ENCODE results near the gene TTN. TPM values are rescaled to one million over a fixed set of nuclear protein-coding genes. Genes with fewer than 3 reads are reported as not detected.

The TTN gene
- total RNA-seq, 4 donors from 2014 or later, result 1.8 to 10.0 (median 7.2) TPM

GRCh38 chr2:178722296-178722695 is 84.9 kb downstream of the TTN start:
- H3K27ac ChIP-seq, result no peak overlapping the region
- no peak for TF ChIP-seq CTCF (IDR thresholded peaks at IDR 0.05)
- no peak for TF ChIP-seq POLR2A (IDR thresholded peaks at IDR 0.05)
- no peaks in the 10 kb centered on the region for H3K4me1 ChIP-seq
- DNase-seq, result no peak
- no peaks in the 10 kb centered on the region for H3K27me3 ChIP-seq
- peaks cover 0 to 5% of the 10 kb centered on the region in 2 donors for H3K9me3 ChIP-seq
- intact Hi-C loops (cut with DNase I; ENCODE audit: low total_unique reads), result no loop called here
- H3K36me3 ChIP-seq, result no peaks in the 10 kb centered on the region
- no peak overlapping the region for H3K4me3 ChIP-seq

- Histone ChIP-seq H3K9me3 (peaks cover 0 to 5% of the 10 kb centered on the region in 2 donors), H3K27ac (no peak overlapping the region), H3K4me1 (no peaks in the 10 kb centered on the region), H3K4me3 (no peak overlapping the region), H3K27me3 (no peaks in the 10 kb centered on the region), H3K36me3 (no peaks in the 10 kb centered on the region)
- intact Hi-C loops (cut with DNase I; ENCODE audit: low total_unique reads), result no loop called here
- no peak for TF ChIP-seq POLR2A (IDR thresholded peaks at IDR 0.05)
- TF ChIP-seq CTCF (IDR thresholded peaks at IDR 0.05), result no peak
- DNase-seq, result no peak
Observed at GRCh38 chr2:178718988-178719387, 88.2 kb downstream of the TTN start.

- DNase-seq, result no peak
- H3K36me3 ChIP-seq, result no peaks in the 10 kb centered on the region
- intact Hi-C loops (cut with DNase I; ENCODE audit: low total_unique reads), result no loop called here
- peaks cover 0 to 5% of the 10 kb centered on the region in 2 donors for H3K9me3 ChIP-seq
- H3K27ac ChIP-seq, result no peak overlapping the region
- no peak for TF ChIP-seq POLR2A (IDR thresholded peaks at IDR 0.05)
- no peak for TF ChIP-seq CTCF (IDR thresholded peaks at IDR 0.05)
- H3K4me3 ChIP-seq, result no peak overlapping the region
- no peaks in the 10 kb centered on the region for H3K27me3 ChIP-seq
- no peaks in the 10 kb centered on the region for H3K4me1 ChIP-seq
Observed at GRCh38 chr2:178718283-178718682, 88.9 kb downstream of the TTN start.

- Histone ChIP-seq H3K9me3 (peaks cover 0 to under 1% of the 10 kb centered on the region in 2 donors), H3K4me3 (no peak overlapping the region), H3K27me3 (no peaks in the 10 kb centered on the region), H3K4me1 (no peaks in the 10 kb centered on the region), H3K27ac (no peak overlapping the region), H3K36me3 (no peaks in the 10 kb centered on the region)
- TF ChIP-seq CTCF (IDR thresholded peaks at IDR 0.05) (no peak), POLR2A (IDR thresholded peaks at IDR 0.05) (no peak)
- intact Hi-C loops (cut with DNase I; ENCODE audit: low total_unique reads), result no loop called here
- DNase-seq, result no peak
Observed at GRCh38 chr2:178716394-178716793, 90.8 kb downstream of the TTN start.

GRCh38 chr2:178715366-178715765 is 91.9 kb downstream of the TTN start:
- intact Hi-C loops (cut with DNase I; ENCODE audit: low total_unique reads), result no loop called here
- no peaks in the 10 kb centered on the region for H3K9me3 ChIP-seq
- H3K27ac ChIP-seq, result no peak overlapping the region
- no peak for TF ChIP-seq POLR2A (IDR thresholded peaks at IDR 0.05)
- TF ChIP-seq CTCF (IDR thresholded peaks at IDR 0.05), result no peak
- no peak for DNase-seq
- no peak overlapping the region for H3K4me3 ChIP-seq
- no peaks in the 10 kb centered on the region for H3K4me1 ChIP-seq
- no peaks in the 10 kb centered on the region for H3K36me3 ChIP-seq
- H3K27me3 ChIP-seq, result no peaks in the 10 kb centered on the region

Measured in uterus (tissue), 4 donors.